ENCODE results near the gene ARHGAP15.

The ARHGAP15 gene

DNA sequence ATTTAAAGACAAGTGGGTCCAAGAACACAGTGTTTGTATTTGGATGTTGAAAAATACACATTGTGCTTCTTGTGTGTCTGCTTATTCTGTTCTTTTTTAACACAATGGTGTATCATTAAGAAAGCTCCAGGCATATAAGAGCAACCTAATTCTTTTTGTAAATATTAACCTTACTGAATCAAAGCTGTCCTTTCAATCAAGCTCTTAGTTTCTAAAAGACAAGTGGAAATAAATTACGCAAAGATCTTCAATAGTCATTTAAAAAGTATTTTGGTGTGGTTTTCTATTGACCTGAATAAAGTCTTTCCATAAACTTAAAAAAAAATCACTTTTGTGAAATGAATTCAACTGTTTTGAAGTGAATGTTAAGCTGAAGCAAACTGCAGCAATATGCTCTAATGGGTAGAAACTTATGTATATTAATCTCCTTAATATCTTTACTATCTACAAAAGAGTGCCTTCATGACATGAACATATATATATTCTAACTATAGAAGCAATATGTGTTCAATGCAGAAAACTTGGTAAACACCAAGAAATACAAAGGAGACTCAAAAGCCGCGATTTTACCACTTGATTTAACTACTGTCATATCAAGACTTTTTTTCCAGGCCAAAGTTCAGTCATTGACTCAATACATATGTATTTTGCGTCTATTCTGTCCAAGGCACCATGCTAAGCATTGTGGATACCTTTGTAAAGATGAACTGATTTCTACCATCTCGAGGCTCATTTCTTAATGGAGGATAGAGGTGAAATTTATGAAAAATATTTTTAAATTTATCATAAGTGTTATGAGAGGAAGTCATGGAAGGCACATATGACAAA lies 97.7 kb downstream of the ARHGAP15 start:
- TF ChIP-seq, protein P1, sequence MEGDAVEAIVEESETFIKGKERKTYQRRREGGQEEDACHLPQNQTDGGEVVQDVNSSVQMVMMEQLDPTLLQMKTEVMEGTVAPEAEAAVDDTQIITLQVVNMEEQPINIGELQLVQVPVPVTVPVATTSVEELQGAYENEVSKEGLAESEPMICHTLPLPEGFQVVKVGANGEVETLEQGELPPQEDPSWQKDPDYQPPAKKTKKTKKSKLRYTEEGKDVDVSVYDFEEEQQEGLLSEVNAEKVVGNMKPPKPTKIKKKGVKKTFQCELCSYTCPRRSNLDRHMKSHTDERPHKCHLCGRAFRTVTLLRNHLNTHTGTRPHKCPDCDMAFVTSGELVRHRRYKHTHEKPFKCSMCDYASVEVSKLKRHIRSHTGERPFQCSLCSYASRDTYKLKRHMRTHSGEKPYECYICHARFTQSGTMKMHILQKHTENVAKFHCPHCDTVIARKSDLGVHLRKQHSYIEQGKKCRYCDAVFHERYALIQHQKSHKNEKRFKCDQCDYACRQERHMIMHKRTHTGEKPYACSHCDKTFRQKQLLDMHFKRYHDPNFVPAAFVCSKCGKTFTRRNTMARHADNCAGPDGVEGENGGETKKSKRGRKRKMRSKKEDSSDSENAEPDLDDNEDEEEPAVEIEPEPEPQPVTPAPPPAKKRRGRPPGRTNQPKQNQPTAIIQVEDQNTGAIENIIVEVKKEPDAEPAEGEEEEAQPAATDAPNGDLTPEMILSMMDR (IDR thresholded peaks at IDR 0.05; ENCODE audit: extremely low read depth, missing control alignments) = no peak
- no peak for DNase-seq (ENCODE audit: low spot score)

DNA sequence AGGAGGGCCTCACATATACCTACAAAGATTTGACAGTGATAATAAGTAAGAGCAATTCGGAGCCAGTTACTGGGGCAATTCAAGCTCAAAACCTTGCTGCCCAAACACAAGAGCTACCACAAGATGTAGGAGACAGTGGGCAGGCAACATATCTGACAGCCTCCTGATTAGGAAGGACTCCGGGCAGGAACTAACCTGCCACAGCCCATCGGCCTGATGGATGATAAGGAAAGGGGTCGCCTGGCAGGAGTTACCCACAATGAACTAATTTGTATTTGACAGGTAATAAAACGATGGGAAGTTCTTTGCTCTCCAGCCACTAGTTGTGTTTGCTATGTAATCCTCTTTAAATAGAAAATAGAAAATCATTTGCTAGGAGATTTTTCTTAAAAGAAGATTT lies 100.2 kb downstream of the ARHGAP15 start:
- TF ChIP-seq, protein P1 (IDR thresholded peaks at IDR 0.05; ENCODE audit: extremely low read depth, missing control alignments) = no peak

DNA sequence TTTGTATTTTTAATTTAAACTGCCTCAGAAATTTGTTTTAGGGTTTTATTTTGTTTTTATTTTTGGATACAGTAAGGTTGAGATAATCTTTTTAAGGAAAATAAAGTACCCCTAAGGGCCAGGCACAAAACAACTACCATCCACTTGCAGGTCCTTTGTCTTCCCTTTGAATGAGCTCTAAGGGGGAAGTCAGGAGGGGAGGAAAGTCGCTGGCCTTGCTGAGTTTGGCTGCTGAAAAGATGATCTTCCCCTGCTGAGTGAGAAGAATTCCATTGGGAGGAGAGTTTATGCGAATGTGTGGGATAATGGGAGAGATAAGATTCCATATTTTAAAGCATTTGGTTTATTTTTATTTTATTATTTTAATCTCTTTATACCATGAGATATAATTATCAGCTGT lies 100.7 kb downstream of the ARHGAP15 start:
- TF ChIP-seq, protein P1 (IDR thresholded peaks at IDR 0.05; ENCODE audit: extremely low read depth, missing control alignments) = no peak
- no peak for DNase-seq (ENCODE audit: low spot score)

More for the DNA sequence above, 100.2 kb downstream of the ARHGAP15 start:
- DNase-seq (ENCODE audit: low spot score) = no peak

DNA sequence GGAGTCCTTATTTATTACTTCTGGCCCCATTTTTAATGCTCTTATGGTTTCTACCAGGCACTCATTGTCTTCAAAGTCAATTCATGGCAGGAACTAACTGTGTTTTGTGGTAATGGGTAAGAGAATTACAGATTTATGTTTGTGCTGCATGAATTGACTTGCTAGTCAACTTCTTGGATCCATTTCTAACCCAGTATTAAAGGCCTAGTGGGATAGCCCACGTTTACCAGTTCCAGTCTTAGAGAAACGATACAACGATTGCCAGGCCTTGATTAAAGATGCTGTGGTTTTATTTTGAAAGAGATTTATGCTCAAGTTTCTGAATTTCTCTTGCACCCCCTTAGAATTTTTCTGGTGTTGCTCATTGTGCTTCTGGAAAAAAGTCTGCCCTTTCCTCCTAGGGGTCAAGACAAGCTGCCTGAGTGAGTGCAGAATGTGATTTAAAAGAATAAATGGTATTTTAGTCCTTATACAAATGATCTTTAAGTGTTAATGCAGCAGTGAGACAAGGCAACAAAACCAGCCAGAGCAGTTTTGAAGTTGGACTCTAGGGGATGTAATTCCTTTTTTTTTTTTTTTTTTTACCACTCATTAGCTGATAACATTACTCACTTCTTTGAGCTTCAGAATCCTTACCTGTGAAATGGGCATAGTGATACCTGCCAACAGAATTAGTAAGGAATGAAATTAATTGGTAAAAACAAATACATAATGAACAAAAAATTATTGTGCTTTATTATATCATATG lies 101.5 kb downstream of the ARHGAP15 start:
- no peak for DNase-seq (ENCODE audit: low spot score)
- TF ChIP-seq, protein P1 (IDR thresholded peaks at IDR 0.05; ENCODE audit: extremely low read depth, missing control alignments) = no peak

DNA sequence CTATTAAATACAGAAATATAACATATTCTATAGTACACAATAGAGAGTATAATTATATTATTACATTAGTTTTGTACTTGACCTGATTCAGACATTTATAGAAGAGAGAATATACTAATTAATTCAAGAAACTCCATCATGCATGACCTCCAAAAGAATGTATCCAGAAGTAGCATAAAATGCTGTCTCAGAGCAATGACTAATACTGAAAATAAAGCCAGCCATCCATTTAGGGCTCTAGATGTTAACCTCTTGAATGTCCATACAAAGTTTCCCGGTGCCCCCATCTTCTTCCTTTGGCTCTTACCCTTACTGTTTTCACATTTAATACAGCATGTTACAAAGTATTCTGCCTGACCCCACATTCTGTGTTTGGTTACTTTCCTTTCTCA lies 102.0 kb downstream of the ARHGAP15 start:
- TF ChIP-seq, protein P1 (IDR thresholded peaks at IDR 0.05; ENCODE audit: extremely low read depth, missing control alignments) = no peak
- DNase-seq (ENCODE audit: low spot score) = no peak

DNA sequence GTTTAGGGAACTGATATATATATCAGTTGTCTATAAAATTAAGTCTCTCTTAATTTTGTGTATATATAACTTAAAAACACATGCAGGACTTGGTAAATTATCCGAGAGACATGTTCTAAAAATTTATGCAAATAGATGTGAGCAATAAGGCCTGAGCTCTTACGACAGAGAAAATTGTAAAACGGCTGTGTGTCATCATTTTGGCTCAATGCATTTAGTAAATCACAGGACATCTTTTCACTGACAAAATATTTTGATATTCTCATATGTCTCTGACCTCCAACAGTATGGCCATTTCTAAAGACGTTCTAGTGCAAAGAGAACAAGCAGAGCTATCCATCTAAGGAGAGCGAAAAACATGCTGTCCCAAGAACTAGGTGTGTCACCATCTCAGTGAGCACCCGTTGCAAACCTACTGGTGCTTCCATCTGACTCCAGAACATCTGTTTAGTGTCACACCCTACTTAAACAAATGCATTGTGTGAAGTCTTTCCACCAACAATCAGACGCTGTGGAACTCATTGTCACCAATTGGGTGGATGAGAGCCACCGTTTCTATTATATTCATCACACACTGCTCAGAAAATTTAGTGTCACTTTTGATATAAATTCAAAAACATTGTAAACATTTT lies 108.0 kb downstream of the ARHGAP15 start:
- no peak for DNase-seq (ENCODE audit: low spot score)
- TF ChIP-seq, protein P1 (IDR thresholded peaks at IDR 0.05; ENCODE audit: extremely low read depth, missing control alignments) = no peak
